ENCODE data around the gene FRAT1.
A peak's percentile ranks its signal among the peaks of the same experiment; 100 is the strongest.
"Not testable (repeated sequence)": the region's sequence is repeated elsewhere in the genome, so short reads cannot be mapped to it uniquely, and the experiment has no call there.

Gene FRAT1

GRCh38 chr10:97335188-97335619, 16.1 kb downstream of the FRAT1 start:
- no peak for DNase-seq (ENCODE audit: low spot score)

GRCh38 chr10:97336006-97336405, 16.9 kb downstream of the FRAT1 start:
- no peak for DNase-seq (ENCODE audit: low spot score)

GRCh38 chr10:97336446-97336845, 17.4 kb downstream of the FRAT1 start:
- no peak for DNase-seq (ENCODE audit: low spot score)

GRCh38 chr10:97336942-97337831, 18.1 kb downstream of the FRAT1 start:
- no peak for DNase-seq (ENCODE audit: low spot score)

- DNase-seq (ENCODE audit: low spot score) = no peak
Measured at GRCh38 chr10:97338041-97338440, 19.0 kb downstream of the FRAT1 start.

- no peak for DNase-seq (ENCODE audit: low spot score)
Measured at GRCh38 chr10:97341416-97341815, 22.3 kb downstream of the FRAT1 start.

- not testable (repeated sequence) for DNase-seq (ENCODE audit: low spot score)
Measured at GRCh38 chr10:97343664-97344063, 24.6 kb downstream of the FRAT1 start.

GRCh38 chr10:97347317-97347716, 28.2 kb downstream of the FRAT1 start:
- no peak for DNase-seq (ENCODE audit: low spot score)

GRCh38 chr10:97349752-97350513, 30.9 kb downstream of the FRAT1 start:
- DNase-seq (ENCODE audit: low spot score) = no peak

- DNase-seq (ENCODE audit: low spot score) = no peak
Measured at GRCh38 chr10:97353945-97354344, 34.9 kb downstream of the FRAT1 start.

GRCh38 chr10:97355571-97355975, 36.5 kb downstream of the FRAT1 start:
- DNase-seq (ENCODE audit: low spot score) = peak; percentile 33

GRCh38 chr10:97356318-97356914, 37.3 kb downstream of the FRAT1 start:
- DNase-seq (ENCODE audit: low spot score) = peak; percentile 47

- DNase-seq (ENCODE audit: low spot score) = no peak
Measured at GRCh38 chr10:97356918-97357317, 37.8 kb downstream of the FRAT1 start.

GRCh38 chr10:97358349-97358748, 39.3 kb downstream of the FRAT1 start:
- DNase-seq (ENCODE audit: low spot score) = no peak

GRCh38 chr10:97358781-97359180, 39.7 kb downstream of the FRAT1 start:
- DNase-seq (ENCODE audit: low spot score) = no peak

- no peak for DNase-seq (ENCODE audit: low spot score)
Measured at GRCh38 chr10:97360705-97361536, 41.9 kb downstream of the FRAT1 start.

GRCh38 chr10:97361537-97361901, 42.4 kb downstream of the FRAT1 start:
- no peak for DNase-seq (ENCODE audit: low spot score)

GRCh38 chr10:97362310-97363033, 43.4 kb downstream of the FRAT1 start:
- DNase-seq (ENCODE audit: low spot score) = no peak

GRCh38 chr10:97363071-97363470, 44.0 kb downstream of the FRAT1 start:
- DNase-seq (ENCODE audit: low spot score) = no peak

GRCh38 chr10:97365761-97366351, 46.8 kb downstream of the FRAT1 start:
- no peak for DNase-seq (ENCODE audit: low spot score)

GRCh38 chr10:97366572-97366971, 47.5 kb downstream of the FRAT1 start:
- DNase-seq (ENCODE audit: low spot score) = no peak

Data from AG20443 (cell line).